Measurements from ENCODE around the gene SERPINI1.
"Not testable (repeated sequence)": the region's sequence is repeated elsewhere in the genome, so short reads cannot be mapped to it uniquely, and the experiment has no call there.

Gene SERPINI1

GRCh38 chr3:167787440-167787839, 51.9 kb downstream of the SERPINI1 start:
- DNase-seq (ENCODE audit: low read depth in 3 of 3, low spot score in 1 of 3), result no peak

GRCh38 chr3:167798443-167798842, 62.9 kb downstream of the SERPINI1 start:
- no peak for DNase-seq (ENCODE audit: low read depth in 3 of 3, low spot score in 1 of 3)

GRCh38 chr3:167808910-167809309, 73.4 kb downstream of the SERPINI1 start:
- no peak for DNase-seq (ENCODE audit: low read depth in 3 of 3, low spot score in 1 of 3)

GRCh38 chr3:167810236-167810635, 74.7 kb downstream of the SERPINI1 start:
- no peak for DNase-seq (ENCODE audit: low read depth in 3 of 3, low spot score in 1 of 3)

- no peak for DNase-seq (ENCODE audit: low read depth in 3 of 3, low spot score in 1 of 3)
Observed at GRCh38 chr3:167811031-167811430, 75.5 kb downstream of the SERPINI1 start.

- no peak for DNase-seq (ENCODE audit: low read depth in 3 of 3, low spot score in 1 of 3)
Observed at GRCh38 chr3:167813169-167814123, 77.9 kb downstream of the SERPINI1 start.

GRCh38 chr3:167814441-167814951, 79.0 kb downstream of the SERPINI1 start:
- no peak for DNase-seq (ENCODE audit: low read depth in 3 of 3, low spot score in 1 of 3)

GRCh38 chr3:167816953-167817352, 81.4 kb downstream of the SERPINI1 start:
- DNase-seq (ENCODE audit: low read depth in 3 of 3, low spot score in 1 of 3), result no peak

- no peak for DNase-seq (ENCODE audit: low read depth in 3 of 3, low spot score in 1 of 3)
Observed at GRCh38 chr3:167820102-167820865, 84.8 kb downstream of the SERPINI1 start.

- no peak for DNase-seq (ENCODE audit: low read depth in 3 of 3, low spot score in 1 of 3)
Observed at GRCh38 chr3:167821248-167821805, 85.8 kb downstream of the SERPINI1 start.

GRCh38 chr3:167823738-167824137, 88.2 kb downstream of the SERPINI1 start:
- DNase-seq (ENCODE audit: low read depth in 3 of 3, low spot score in 1 of 3), result no peak

GRCh38 chr3:167827588-167827987, 92.1 kb downstream of the SERPINI1 start:
- not testable (repeated sequence) for DNase-seq (ENCODE audit: low read depth in 3 of 3, low spot score in 1 of 3)

- DNase-seq (ENCODE audit: low read depth in 3 of 3, low spot score in 1 of 3), result no peak
Observed at GRCh38 chr3:167829071-167829470, 93.5 kb downstream of the SERPINI1 start.

- DNase-seq (ENCODE audit: low read depth in 3 of 3, low spot score in 1 of 3), result no peak
Observed at GRCh38 chr3:167830007-167830406, 94.5 kb downstream of the SERPINI1 start.

GRCh38 chr3:167835359-167835758, 99.8 kb downstream of the SERPINI1 start:
- DNase-seq (ENCODE audit: low read depth in 3 of 3, low spot score in 1 of 3), result no peak

GRCh38 chr3:167835953-167836352, 100.4 kb downstream of the SERPINI1 start:
- DNase-seq (ENCODE audit: low read depth in 3 of 3, low spot score in 1 of 3), result no peak

GRCh38 chr3:167837466-167837865, 101.9 kb downstream of the SERPINI1 start:
- DNase-seq (ENCODE audit: low read depth in 3 of 3, low spot score in 1 of 3), result no peak

GRCh38 chr3:167839460-167840134, 104.1 kb downstream of the SERPINI1 start:
- no peak for DNase-seq (ENCODE audit: low read depth in 3 of 3, low spot score in 1 of 3)

GRCh38 chr3:167840247-167840646, 104.7 kb downstream of the SERPINI1 start:
- DNase-seq (ENCODE audit: low read depth in 3 of 3, low spot score in 1 of 3), result no peak

- DNase-seq (ENCODE audit: low read depth in 3 of 3, low spot score in 1 of 3), result no peak
Observed at GRCh38 chr3:167843481-167843880, 108.0 kb downstream of the SERPINI1 start.

GRCh38 chr3:167843886-167844285, 108.4 kb downstream of the SERPINI1 start:
- no peak for DNase-seq (ENCODE audit: low read depth in 3 of 3, low spot score in 1 of 3)

Measured in stimulated activated CD4-positive, alpha-beta T cell treated with anti-CD3 and anti-CD28 coated beads, TNF-alpha, amount 100 ng/mL, for 1 hour (primary cell).